ENCODE data around the gene ELAVL1. TPM values are rescaled to one million over a fixed set of nuclear protein-coding genes. Genes with fewer than 3 reads are reported as not detected.

ELAVL1 gene
- total and polyA plus RNA-seq, 9 of the 15 experiments (the other 6 are each of a cell fraction or from before 2014, with no cell fraction given) = 4.3 to 172 (median 69.2) TPM

DNA sequence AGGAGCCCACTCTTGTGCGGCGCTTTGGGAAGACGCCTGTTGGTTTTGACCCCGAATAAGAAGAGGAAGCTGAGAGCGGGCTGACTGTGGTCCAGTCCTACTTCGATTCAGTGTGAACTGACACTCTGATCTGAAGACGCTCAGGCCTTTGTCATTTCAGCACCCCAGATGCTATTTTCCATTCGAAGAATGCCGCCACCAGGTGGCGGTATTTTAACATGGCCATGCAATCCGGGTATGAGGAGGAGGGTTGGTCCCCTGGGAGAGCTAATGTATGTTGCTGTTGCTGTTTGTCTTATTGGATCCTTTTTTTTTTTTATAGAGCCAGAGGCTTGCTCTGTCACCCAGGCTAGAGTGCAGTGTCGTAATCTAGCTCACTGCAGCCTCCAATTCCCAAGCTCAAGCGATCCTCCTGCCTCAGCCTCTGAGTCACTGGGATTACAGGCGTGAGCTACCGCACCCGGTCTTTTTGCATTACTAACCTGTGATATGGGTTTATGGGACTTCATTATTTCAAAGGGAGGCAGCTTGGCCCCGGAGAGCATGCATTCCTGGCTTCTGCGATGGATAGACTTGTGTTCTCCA is 61.2 kb downstream of the ELAVL1 start (continued):
- TF ChIP-seq, protein P1, sequence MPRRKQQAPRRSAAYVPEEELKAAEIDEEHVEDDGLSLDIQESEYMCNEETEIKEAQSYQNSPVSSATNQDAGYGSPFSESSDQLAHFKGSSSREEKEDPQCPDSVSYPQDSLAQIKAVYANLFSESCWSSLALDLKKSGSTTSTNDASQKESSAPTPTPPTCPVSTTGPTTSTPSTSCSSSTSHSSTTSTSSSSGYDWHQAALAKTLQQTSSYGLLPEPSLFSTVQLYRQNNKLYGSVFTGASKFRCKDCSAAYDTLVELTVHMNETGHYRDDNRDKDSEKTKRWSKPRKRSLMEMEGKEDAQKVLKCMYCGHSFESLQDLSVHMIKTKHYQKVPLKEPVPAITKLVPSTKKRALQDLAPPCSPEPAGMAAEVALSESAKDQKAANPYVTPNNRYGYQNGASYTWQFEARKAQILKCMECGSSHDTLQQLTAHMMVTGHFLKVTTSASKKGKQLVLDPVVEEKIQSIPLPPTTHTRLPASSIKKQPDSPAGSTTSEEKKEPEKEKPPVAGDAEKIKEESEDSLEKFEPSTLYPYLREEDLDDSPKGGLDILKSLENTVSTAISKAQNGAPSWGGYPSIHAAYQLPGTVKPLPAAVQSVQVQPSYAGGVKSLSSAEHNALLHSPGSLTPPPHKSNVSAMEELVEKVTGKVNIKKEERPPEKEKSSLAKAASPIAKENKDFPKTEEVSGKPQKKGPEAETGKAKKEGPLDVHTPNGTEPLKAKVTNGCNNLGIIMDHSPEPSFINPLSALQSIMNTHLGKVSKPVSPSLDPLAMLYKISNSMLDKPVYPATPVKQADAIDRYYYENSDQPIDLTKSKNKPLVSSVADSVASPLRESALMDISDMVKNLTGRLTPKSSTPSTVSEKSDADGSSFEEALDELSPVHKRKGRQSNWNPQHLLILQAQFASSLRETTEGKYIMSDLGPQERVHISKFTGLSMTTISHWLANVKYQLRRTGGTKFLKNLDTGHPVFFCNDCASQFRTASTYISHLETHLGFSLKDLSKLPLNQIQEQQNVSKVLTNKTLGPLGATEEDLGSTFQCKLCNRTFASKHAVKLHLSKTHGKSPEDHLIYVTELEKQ (CRISPR knock-in tag; IDR thresholded peaks at IDR 0.05) = no peak
- TF ChIP-seq KDM1A (IDR thresholded peaks at IDR 0.05) (no peak; a peak in 1 of 4 replicates), NR2F6 (CRISPR knock-in tag; IDR thresholded peaks at IDR 0.05) (0 out of 2 replicates have a peak, but pooled peaks have one; percentile 37), PHF8 (IDR thresholded peaks at IDR 0.05; ENCODE audit: borderline replicate concordance, low read length) (no peak), MXI1 (IDR thresholded peaks at IDR 0.05; ENCODE audit: low read depth, low read length) (no peak; the same call in 1 of the 2 replicates), XRCC5 (IDR thresholded peaks at IDR 0.05; ENCODE audit: low read depth, low read length) (peak; percentile 73), COPS2 (conservative IDR thresholded peaks at IDR 0.05) (no peak), SOX6 (IDR thresholded peaks at IDR 0.05) (0 out of 2 replicates have a peak, but pooled peaks have one; percentile 7), ZNF57 (CRISPR knock-in tag; IDR thresholded peaks at IDR 0.05) (no peak), HIVEP1 (CRISPR knock-in tag; IDR thresholded peaks at IDR 0.05) (no peak), TAF1 (IDR thresholded peaks at IDR 0.05; ENCODE audit: control insufficient read depth, extremely low read depth, insufficient read depth, low read length, severe bottlenecking) (no peak), SMARCA4 (IDR thresholded peaks at IDR 0.05) (peak; percentile 56; the same call in 1 of the 2 replicates), GTF2F1 (IDR thresholded peaks at IDR 0.05; ENCODE audit: low read depth, low read length) (0 out of 2 replicates have a peak, but pooled peaks have one; percentile 18), PRMT5 (CRISPR knock-in tag; IDR thresholded peaks at IDR 0.05) (no peak), ZNF311 (CRISPR knock-in tag; IDR thresholded peaks at IDR 0.05) (no peak), ZNF217 (CRISPR knock-in tag; IDR thresholded peaks at IDR 0.05) (no peak)
- TF ChIP-seq, protein P2, sequence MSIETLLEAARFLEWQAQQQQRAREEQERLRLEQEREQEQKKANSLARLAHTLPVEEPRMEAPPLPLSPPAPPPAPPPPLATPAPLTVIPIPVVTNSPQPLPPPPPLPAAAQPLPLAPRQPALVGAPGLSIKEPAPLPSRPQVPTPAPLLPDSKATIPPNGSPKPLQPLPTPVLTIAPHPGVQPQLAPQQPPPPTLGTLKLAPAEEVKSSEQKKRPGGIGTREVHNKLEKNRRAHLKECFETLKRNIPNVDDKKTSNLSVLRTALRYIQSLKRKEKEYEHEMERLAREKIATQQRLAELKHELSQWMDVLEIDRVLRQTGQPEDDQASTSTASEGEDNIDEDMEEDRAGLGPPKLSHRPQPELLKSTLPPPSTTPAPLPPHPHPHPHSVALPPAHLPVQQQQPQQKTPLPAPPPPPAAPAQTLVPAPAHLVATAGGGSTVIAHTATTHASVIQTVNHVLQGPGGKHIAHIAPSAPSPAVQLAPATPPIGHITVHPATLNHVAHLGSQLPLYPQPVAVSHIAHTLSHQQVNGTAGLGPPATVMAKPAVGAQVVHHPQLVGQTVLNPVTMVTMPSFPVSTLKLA (conservative IDR thresholded peaks at IDR 0.05) = peak; percentile 88 to 89
- TF ChIP-seq, protein P3, sequence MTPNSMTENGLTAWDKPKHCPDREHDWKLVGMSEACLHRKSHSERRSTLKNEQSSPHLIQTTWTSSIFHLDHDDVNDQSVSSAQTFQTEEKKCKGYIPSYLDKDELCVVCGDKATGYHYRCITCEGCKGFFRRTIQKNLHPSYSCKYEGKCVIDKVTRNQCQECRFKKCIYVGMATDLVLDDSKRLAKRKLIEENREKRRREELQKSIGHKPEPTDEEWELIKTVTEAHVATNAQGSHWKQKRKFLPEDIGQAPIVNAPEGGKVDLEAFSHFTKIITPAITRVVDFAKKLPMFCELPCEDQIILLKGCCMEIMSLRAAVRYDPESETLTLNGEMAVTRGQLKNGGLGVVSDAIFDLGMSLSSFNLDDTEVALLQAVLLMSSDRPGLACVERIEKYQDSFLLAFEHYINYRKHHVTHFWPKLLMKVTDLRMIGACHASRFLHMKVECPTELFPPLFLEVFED (CRISPR knock-in tag; conservative IDR thresholded peaks at IDR 0.05) = no peak
- TF ChIP-seq, protein P4, sequence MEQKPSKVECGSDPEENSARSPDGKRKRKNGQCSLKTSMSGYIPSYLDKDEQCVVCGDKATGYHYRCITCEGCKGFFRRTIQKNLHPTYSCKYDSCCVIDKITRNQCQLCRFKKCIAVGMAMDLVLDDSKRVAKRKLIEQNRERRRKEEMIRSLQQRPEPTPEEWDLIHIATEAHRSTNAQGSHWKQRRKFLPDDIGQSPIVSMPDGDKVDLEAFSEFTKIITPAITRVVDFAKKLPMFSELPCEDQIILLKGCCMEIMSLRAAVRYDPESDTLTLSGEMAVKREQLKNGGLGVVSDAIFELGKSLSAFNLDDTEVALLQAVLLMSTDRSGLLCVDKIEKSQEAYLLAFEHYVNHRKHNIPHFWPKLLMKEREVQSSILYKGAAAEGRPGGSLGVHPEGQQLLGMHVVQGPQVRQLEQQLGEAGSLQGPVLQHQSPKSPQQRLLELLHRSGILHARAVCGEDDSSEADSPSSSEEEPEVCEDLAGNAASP (IDR thresholded peaks at IDR 0.05) = no peak
- TF ChIP-seq, protein P5, sequence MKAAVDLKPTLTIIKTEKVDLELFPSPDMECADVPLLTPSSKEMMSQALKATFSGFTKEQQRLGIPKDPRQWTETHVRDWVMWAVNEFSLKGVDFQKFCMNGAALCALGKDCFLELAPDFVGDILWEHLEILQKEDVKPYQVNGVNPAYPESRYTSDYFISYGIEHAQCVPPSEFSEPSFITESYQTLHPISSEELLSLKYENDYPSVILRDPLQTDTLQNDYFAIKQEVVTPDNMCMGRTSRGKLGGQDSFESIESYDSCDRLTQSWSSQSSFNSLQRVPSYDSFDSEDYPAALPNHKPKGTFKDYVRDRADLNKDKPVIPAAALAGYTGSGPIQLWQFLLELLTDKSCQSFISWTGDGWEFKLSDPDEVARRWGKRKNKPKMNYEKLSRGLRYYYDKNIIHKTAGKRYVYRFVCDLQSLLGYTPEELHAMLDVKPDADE (conservative IDR thresholded peaks at IDR 0.05; ENCODE audit: control insufficient read depth, low read depth, low read length) = peak; percentile 24; the same call in 1 of the 2 replicates
